WTC11 (cell line): ENCODE measurements around the gene NOB1. TPM values are rescaled to one million over a fixed set of nuclear protein-coding genes. Genes with fewer than 3 reads are reported as not detected.

Source experiments
- ATAC-seq: fragments of 200-7000 bp; cut with Tn5 transposase; 2 replicates; pipeline ENCODE4 v1.10.0; 2021; ENCODE audit warnings: mild to moderate bottlenecking, moderate library complexity
- CTCF ChIA-PET: fragments of 300-600 bp; sonication (Branson Sonifier 250); formaldehyde crosslinking; loops from one replicate; lab custom pipeline; 2021; ENCODE audit warnings: antibody characterized with exemption; lab: Charles Lee
- POLR2A ChIA-PET: fragments of 350-600 bp; sonication (Branson Sonifier 250); formaldehyde crosslinking; loops from one replicate; lab custom pipeline; 2021; ENCODE audit warnings: antibody characterized with exemption; lab: Charles Lee
- DNase-seq: peaks from one replicate; pipeline ENCODE4 v3.0.0; 2021; ENCODE audit warnings: low spot score
- H3K27ac Mint-ChIP-seq: 2 replicates; pipeline ENCODE4 v1.8.0; 2021; ENCODE audit warnings: mixed read lengths
- H3K27me3 Mint-ChIP-seq: 2 replicates; pipeline ENCODE4 v1.8.0; 2021; ENCODE audit warnings: low read depth, mild to moderate bottlenecking, moderate library complexity, mixed read lengths
- H3K36me3 Mint-ChIP-seq: 2 replicates; pipeline ENCODE4 v1.8.0; 2021; ENCODE audit warnings: mixed read lengths
- H3K4me1 Mint-ChIP-seq: 2 replicates; pipeline ENCODE4 v1.8.0; 2022; ENCODE audit warnings: mixed read lengths
- H3K4me3 Mint-ChIP-seq: 2 replicates; pipeline ENCODE4 v1.8.0; 2021; ENCODE audit warnings: mild to moderate bottlenecking, moderate library complexity, mixed read lengths
- H3K9me3 Mint-ChIP-seq: 2 replicates; pipeline ENCODE4 v1.8.0; 2021; ENCODE audit warnings: mixed read lengths
- ESRRA ChIP-seq: sonication (generic); formaldehyde crosslinking; IDR thresholded peaks from 2 replicates; pipeline ENCODE4 v1.8.1; 2022; ENCODE audit warnings: mild to moderate bottlenecking, missing genetic modification reagents, borderline replicate concordance
- FOXJ3 ChIP-seq: sonication (generic); formaldehyde crosslinking; IDR thresholded peaks from 2 replicates; pipeline ENCODE4 v1.9.0; 2021; ENCODE audit warnings: missing genetic modification reagents, mild to moderate bottlenecking, borderline replicate concordance
- FOXK1 ChIP-seq: sonication (generic); formaldehyde crosslinking; IDR thresholded peaks from 2 replicates; pipeline ENCODE4 v1.8.0; 2022; ENCODE audit warnings: mild to moderate bottlenecking, moderate library complexity, missing genetic modification reagents
- HMGA2 ChIP-seq: fragments of 250-450 bp; sonication (Bioruptor Pico); IDR thresholded peaks from 2 replicates; pipeline ENCODE4 v1.4.0; 2021; ENCODE audit warnings: mild to moderate bottlenecking, moderate library complexity
- JUN ChIP-seq: sonication (generic); formaldehyde crosslinking; IDR thresholded peaks from 2 replicates; pipeline ENCODE4 v1.8.0; 2023; ENCODE audit warnings: mild to moderate bottlenecking, missing genetic modification reagents
- MYBL2 ChIP-seq: sonication (generic); formaldehyde crosslinking; IDR thresholded peaks from 2 replicates; pipeline ENCODE4 v1.8.1; 2023; ENCODE audit warnings: mild to moderate bottlenecking, moderate library complexity, missing genetic modification reagents
- RELA ChIP-seq: sonication (generic); formaldehyde crosslinking; IDR thresholded peaks from 2 replicates; pipeline ENCODE4 v1.8.1; 2022; ENCODE audit warnings: missing genetic modification reagents, mild to moderate bottlenecking, borderline replicate concordance
- ZNF219 ChIP-seq: sonication (generic); formaldehyde crosslinking; IDR thresholded peaks from 2 replicates; pipeline ENCODE4 v1.8.0; 2023; ENCODE audit warnings: missing genetic modification reagents, mild to moderate bottlenecking, borderline replicate concordance
- ZNF232 ChIP-seq: sonication (generic); formaldehyde crosslinking; IDR thresholded peaks from 2 replicates; pipeline ENCODE4 v1.8.0; 2022; ENCODE audit warnings: mild to moderate bottlenecking, missing genetic modification reagents
- ZNF396 ChIP-seq: fragments of 250-450 bp; sonication (Bioruptor Pico); IDR thresholded peaks from 2 replicates; pipeline ENCODE4 v1.8.0; 2021; ENCODE audit warnings: mild to moderate bottlenecking, moderate library complexity, borderline replicate concordance
- total RNA-seq: library from RNA; stranded (reverse); gene quantifications from 3 replicates; pipeline ENCODE4 v1.2.3, GENCODE V29; 2021
- TF ChIP-seq, protein P1 (sequence below): fragments of 200-600 bp; IDR thresholded peaks from 2 replicates; pipeline ENCODE4 v1.8.0; 2022; ENCODE audit warnings: antibody characterized with exemption
- TF ChIP-seq, protein P2 (sequence below): fragments of 250-450 bp; sonication (Bioruptor Pico); IDR thresholded peaks from 2 replicates; pipeline ENCODE4 v1.9.0; 2021; ENCODE audit warnings: mild to moderate bottlenecking
- TF ChIP-seq, protein P3 (sequence below): sonication (generic); formaldehyde crosslinking; IDR thresholded peaks from 2 replicates; pipeline ENCODE4 v1.8.1; 2023; ENCODE audit warnings: mild to moderate bottlenecking, missing genetic modification reagents, moderate library complexity
- TF ChIP-seq, protein P4 (sequence below): sonication (generic); formaldehyde crosslinking; conservative IDR thresholded peaks from 2 replicates; pipeline ENCODE4 v1.8.1; 2023; ENCODE audit warnings: mild to moderate bottlenecking, low read depth, missing genetic modification reagents, moderate library complexity
- TF ChIP-seq, protein P5 (sequence below): sonication (generic); formaldehyde crosslinking; IDR thresholded peaks from 2 replicates; pipeline ENCODE4 v1.8.0; 2023; ENCODE audit warnings: missing genetic modification reagents, mild to moderate bottlenecking, borderline replicate concordance

The NOB1 gene
- total RNA-seq, 1 experiment from 2014 or later = 88.0 TPM

DNA sequence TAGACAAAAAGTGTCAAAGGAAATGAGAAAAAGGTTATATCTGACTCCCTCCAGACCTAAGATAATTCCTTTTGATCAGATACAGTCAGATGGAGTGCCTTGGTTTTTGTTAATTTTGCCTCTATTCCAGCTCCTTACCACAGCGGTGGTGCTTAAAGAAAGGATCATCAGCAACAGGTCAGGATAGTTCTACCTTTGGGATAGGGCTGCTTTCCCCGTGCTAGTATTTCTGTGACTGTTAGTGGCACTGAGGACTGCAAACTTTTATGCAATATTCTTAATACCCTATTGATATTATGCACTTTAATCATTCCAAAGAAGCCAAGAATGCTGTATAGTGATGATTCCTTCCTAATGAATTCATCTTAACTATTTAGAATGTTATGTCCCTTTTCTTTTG lies 52.9 kb downstream of the NOB1 start (continued):
- TF ChIP-seq, protein P1, sequence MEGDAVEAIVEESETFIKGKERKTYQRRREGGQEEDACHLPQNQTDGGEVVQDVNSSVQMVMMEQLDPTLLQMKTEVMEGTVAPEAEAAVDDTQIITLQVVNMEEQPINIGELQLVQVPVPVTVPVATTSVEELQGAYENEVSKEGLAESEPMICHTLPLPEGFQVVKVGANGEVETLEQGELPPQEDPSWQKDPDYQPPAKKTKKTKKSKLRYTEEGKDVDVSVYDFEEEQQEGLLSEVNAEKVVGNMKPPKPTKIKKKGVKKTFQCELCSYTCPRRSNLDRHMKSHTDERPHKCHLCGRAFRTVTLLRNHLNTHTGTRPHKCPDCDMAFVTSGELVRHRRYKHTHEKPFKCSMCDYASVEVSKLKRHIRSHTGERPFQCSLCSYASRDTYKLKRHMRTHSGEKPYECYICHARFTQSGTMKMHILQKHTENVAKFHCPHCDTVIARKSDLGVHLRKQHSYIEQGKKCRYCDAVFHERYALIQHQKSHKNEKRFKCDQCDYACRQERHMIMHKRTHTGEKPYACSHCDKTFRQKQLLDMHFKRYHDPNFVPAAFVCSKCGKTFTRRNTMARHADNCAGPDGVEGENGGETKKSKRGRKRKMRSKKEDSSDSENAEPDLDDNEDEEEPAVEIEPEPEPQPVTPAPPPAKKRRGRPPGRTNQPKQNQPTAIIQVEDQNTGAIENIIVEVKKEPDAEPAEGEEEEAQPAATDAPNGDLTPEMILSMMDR = no peak
- TF ChIP-seq ESRRA (CRISPR knock-in tag) (no peak), MYBL2 (CRISPR knock-in tag) (no peak), HMGA2 (CRISPR knock-in tag) (no peak), ZNF396 (CRISPR knock-in tag) (no peak), FOXK1 (no peak)
- TF ChIP-seq, protein P2, sequence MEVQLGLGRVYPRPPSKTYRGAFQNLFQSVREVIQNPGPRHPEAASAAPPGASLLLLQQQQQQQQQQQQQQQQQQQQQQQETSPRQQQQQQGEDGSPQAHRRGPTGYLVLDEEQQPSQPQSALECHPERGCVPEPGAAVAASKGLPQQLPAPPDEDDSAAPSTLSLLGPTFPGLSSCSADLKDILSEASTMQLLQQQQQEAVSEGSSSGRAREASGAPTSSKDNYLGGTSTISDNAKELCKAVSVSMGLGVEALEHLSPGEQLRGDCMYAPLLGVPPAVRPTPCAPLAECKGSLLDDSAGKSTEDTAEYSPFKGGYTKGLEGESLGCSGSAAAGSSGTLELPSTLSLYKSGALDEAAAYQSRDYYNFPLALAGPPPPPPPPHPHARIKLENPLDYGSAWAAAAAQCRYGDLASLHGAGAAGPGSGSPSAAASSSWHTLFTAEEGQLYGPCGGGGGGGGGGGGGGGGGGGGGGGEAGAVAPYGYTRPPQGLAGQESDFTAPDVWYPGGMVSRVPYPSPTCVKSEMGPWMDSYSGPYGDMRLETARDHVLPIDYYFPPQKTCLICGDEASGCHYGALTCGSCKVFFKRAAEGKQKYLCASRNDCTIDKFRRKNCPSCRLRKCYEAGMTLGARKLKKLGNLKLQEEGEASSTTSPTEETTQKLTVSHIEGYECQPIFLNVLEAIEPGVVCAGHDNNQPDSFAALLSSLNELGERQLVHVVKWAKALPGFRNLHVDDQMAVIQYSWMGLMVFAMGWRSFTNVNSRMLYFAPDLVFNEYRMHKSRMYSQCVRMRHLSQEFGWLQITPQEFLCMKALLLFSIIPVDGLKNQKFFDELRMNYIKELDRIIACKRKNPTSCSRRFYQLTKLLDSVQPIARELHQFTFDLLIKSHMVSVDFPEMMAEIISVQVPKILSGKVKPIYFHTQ = no peak
- TF ChIP-seq, protein P3, sequence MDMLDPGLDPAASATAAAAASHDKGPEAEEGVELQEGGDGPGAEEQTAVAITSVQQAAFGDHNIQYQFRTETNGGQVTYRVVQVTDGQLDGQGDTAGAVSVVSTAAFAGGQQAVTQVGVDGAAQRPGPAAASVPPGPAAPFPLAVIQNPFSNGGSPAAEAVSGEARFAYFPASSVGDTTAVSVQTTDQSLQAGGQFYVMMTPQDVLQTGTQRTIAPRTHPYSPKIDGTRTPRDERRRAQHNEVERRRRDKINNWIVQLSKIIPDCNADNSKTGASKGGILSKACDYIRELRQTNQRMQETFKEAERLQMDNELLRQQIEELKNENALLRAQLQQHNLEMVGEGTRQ (CRISPR knock-in tag) = no peak

DNA sequence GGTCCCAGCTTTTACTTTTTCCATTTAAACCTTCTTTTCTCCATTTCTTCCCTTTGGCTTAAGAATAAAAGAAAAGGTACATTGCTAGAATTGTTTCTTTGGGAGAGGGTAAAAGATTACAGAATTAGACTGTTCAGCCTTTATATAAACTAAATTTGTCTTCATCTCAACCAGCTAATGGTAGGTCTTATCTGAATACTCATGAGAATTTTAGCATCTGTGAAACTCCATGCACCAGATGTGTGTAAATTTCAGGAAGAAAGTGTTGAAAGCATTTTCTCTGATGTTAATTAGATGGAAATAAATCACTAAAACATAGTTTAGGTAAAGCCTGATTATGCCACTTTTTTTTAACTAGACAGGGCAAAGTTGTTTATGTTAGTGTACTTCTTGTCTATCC lies 53.3 kb downstream of the NOB1 start:
- H3K9me3 Mint-ChIP-seq = no peaks in the 10 kb centered on the region
- ATAC-seq (no peak), DNase-seq (no peak)
- H3K4me1 Mint-ChIP-seq = peaks cover 6% of the 10 kb centered on the region; the same call in 1 of the 2 replicates
- no peaks in the 10 kb centered on the region for H3K27me3 Mint-ChIP-seq
- no peak overlapping the region for H3K4me3 Mint-ChIP-seq
- no peak for TF ChIP-seq ZNF219 (CRISPR knock-in tag)
- TF ChIP-seq, protein P4, sequence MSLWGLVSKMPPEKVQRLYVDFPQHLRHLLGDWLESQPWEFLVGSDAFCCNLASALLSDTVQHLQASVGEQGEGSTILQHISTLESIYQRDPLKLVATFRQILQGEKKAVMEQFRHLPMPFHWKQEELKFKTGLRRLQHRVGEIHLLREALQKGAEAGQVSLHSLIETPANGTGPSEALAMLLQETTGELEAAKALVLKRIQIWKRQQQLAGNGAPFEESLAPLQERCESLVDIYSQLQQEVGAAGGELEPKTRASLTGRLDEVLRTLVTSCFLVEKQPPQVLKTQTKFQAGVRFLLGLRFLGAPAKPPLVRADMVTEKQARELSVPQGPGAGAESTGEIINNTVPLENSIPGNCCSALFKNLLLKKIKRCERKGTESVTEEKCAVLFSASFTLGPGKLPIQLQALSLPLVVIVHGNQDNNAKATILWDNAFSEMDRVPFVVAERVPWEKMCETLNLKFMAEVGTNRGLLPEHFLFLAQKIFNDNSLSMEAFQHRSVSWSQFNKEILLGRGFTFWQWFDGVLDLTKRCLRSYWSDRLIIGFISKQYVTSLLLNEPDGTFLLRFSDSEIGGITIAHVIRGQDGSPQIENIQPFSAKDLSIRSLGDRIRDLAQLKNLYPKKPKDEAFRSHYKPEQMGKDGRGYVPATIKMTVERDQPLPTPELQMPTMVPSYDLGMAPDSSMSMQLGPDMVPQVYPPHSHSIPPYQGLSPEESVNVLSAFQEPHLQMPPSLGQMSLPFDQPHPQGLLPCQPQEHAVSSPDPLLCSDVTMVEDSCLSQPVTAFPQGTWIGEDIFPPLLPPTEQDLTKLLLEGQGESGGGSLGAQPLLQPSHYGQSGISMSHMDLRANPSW (CRISPR knock-in tag) = no peak
- TF ChIP-seq, protein P5, sequence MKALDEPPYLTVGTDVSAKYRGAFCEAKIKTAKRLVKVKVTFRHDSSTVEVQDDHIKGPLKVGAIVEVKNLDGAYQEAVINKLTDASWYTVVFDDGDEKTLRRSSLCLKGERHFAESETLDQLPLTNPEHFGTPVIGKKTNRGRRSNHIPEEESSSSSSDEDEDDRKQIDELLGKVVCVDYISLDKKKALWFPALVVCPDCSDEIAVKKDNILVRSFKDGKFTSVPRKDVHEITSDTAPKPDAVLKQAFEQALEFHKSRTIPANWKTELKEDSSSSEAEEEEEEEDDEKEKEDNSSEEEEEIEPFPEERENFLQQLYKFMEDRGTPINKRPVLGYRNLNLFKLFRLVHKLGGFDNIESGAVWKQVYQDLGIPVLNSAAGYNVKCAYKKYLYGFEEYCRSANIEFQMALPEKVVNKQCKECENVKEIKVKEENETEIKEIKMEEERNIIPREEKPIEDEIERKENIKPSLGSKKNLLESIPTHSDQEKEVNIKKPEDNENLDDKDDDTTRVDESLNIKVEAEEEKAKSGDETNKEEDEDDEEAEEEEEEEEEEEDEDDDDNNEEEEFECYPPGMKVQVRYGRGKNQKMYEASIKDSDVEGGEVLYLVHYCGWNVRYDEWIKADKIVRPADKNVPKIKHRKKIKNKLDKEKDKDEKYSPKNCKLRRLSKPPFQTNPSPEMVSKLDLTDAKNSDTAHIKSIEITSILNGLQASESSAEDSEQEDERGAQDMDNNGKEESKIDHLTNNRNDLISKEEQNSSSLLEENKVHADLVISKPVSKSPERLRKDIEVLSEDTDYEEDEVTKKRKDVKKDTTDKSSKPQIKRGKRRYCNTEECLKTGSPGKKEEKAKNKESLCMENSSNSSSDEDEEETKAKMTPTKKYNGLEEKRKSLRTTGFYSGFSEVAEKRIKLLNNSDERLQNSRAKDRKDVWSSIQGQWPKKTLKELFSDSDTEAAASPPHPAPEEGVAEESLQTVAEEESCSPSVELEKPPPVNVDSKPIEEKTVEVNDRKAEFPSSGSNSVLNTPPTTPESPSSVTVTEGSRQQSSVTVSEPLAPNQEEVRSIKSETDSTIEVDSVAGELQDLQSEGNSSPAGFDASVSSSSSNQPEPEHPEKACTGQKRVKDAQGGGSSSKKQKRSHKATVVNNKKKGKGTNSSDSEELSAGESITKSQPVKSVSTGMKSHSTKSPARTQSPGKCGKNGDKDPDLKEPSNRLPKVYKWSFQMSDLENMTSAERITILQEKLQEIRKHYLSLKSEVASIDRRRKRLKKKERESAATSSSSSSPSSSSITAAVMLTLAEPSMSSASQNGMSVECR = no peak
- no peak for TF ChIP-seq JUN (CRISPR knock-in tag)
- TF ChIP-seq FOXJ3 = no peak
- no peak for TF ChIP-seq RELA
- TF ChIP-seq ZNF232 (CRISPR knock-in tag) = no peak
- POLR2A ChIA-PET = no interaction called here
- H3K36me3 Mint-ChIP-seq = no peaks in the 10 kb centered on the region
- H3K27ac Mint-ChIP-seq = no peak overlapping the region
- CTCF ChIA-PET = interaction anchor here (1.4 kb wide), 1 partner anchor 305 kb away, joined by 3 read pairs; no protein-coding TSS in a partner anchor
